Measurements from ENCODE around the gene MLN.

The MLN gene

GRCh38 chr6:33756211-33756954, 47.4 kb downstream of the MLN start:
- in situ Hi-C loops (cut with HindIII; ENCODE audit: low sequenced_read_pairs), result no loop called here

DNA sequence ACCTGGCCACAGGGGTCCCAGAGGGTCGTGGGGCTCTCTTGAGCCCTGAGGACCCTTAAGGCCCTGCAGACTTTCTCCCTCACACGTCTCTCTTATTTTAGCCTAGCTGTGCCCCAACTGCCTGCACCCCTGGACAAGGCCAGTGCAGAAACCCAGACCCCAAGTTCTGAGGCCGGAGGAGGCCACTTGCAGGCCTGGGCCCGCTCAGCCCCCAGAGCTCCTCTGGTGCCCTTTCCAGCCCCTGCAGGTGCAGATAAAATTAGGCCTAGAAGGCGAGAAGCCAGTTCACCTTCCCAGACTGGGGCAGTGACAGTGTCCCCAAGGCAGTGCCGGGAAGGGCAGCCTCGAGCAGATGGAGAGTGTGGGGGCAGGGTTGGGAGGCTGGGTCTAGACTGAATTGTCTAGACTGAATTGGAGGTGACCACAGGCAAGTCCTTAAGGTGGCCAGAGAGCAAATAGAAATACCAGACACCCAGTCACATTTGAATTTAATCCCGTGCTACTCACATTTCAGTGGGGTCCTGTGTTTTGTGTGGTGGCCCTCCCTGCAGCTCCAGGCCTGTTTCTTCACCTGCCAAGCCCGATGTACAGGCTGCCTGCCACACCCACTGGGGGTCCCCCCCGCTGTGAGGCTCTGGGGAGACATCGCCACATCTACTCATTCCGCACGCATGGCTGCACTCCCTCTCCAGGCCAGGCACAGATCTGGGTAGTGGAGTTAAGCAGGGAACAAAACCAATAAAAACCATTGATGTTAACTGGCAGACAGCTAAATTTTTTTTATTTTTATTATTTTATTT, 48.5 kb downstream of the MLN start:
- in situ Hi-C loops (cut with HindIII; ENCODE audit: low sequenced_read_pairs), result no loop called here

DNA sequence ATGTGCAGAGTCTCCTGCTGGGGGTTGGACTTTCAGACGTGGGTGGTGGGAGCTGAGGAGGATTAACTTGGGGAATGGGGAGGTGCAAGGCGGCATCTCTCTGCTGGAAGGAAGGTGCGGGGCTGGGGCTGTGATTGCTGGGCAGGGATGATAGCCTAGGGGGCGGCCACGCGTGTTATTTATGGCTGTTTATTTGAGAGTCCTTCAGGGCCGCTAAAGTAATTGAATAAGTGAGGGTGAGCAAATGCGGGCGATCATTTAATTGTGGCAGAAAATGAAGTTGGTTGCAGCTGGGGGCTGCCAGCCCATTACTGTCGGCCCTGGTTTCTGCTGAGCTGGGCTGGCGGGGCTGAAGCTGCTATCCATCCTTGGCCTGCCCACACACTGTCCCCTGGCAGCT, 49.6 kb downstream of the MLN start:
- in situ Hi-C loops (cut with HindIII; ENCODE audit: low sequenced_read_pairs), result no loop called here

DNA sequence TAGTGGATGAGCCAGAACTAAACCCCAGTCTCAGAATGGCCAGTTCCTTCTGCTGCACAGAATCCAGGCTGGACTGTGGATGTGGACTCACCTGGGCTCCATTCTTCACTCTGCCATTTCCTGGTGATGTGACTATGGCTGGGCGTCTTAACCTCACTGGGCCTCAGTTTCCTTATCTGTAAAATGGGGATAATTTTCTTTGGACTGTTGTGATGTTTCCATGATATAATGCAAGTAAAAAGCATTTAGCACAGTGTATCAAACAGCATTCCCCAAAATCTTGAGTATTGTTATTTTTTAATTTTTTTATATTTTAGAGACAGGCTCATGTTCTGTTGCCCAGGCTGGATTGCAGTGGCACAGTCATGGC, 51.2 kb downstream of the MLN start:
- in situ Hi-C loops (cut with HindIII; ENCODE audit: low sequenced_read_pairs), result no loop called here

GRCh38 chr6:33751771-33752645, 51.8 kb downstream of the MLN start:
- in situ Hi-C loops (cut with HindIII; ENCODE audit: low sequenced_read_pairs), result no loop called here

DNA sequence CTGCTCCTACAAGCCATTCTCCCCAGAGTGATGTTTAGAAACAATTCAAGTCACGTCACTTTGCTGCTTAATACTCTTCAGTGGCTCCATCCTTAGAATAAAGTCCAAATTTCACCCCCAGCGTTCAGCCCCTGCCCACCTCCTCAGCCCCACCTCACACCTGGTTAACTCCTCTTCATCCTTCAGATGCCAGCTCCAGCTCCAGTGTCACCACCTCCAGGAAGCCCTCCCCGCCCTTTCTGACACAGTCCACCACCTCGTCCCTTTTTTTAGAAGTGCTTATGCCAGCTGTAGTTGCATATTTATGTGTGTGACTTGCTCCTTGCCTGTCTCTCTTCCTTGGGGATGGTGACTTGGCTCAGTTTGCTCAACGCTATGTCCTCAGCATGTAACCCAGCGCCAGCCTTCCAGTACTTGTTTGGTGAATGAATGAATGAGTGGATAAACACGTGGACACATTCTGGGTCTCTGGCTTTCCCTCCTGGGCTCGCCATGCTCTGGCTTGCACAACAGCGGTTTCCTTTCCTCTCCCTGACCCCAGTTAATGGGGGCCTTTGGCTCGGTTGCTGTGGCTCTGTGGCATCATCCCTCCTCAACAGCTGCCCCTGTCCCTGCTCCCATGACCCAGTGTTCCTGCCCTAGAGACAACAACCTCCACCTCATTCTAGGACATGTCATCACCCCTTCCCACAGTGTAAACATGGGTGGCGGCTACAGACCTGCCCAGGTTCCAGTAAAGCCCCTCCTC, 53.4 kb downstream of the MLN start:
- in situ Hi-C loops (cut with HindIII; ENCODE audit: low sequenced_read_pairs), result no loop called here

DNA sequence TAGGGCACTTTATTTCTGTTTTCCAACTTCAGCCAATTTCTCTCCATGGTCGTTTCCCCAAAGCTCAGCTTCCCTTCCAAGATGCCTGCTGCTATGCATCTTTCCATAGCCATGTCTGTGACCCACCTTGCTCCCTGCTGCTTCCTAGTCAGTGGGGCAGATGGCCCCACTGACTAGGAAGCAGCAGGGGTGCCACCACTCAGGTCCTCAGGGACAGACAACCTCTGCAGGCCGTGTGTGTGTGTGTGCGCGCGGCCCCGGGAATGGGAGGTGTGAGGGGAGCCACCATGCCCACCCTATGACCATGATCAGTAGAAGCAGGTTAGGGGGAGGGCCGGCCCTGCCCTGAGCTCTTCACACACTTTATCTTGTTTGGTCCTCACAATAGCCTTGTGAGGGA, 54.4 kb downstream of the MLN start:
- in situ Hi-C loops (cut with HindIII; ENCODE audit: low sequenced_read_pairs), result no loop called here

- in situ Hi-C loops (cut with HindIII; ENCODE audit: low sequenced_read_pairs), result no loop called here
These were observed 55.0 kb downstream of the MLN start for GRCh38 chr6:33748841-33749240.

DNA sequence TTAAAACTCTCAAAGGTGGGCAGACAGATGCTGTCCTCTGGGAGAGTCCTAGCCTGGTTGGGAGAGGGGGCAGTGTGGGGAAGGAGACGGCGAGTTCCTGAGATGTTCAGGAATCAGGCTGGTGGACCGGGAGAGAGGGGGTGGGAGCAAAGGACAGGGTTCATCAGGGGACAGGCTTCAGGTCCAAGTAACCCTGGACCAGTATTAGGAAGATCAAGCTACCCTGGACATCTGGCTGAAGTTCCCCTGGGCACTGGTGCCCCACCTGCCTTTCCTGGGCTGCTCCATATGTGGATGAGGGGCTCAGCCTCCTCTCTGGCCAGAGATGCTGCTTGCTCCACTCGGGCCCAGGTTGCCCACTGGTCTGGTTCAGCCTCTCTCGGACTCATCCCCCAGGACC, 56.0 kb downstream of the MLN start:
- in situ Hi-C loops (cut with HindIII; ENCODE audit: low sequenced_read_pairs), result no loop called here

GRCh38 chr6:33746651-33747100, 57.1 kb downstream of the MLN start, which contains the start of gene IP6K3:
IP6K3 (minus strand) TSS chr6:33746905; CDS start chr6:33735476, 11,429 bp downstream.
- in situ Hi-C loops (cut with HindIII; ENCODE audit: low sequenced_read_pairs), result no loop called here

GRCh38 chr6:33746036-33746600, 57.7 kb downstream of the MLN start:
- in situ Hi-C loops (cut with HindIII; ENCODE audit: low sequenced_read_pairs), result no loop called here

DNA sequence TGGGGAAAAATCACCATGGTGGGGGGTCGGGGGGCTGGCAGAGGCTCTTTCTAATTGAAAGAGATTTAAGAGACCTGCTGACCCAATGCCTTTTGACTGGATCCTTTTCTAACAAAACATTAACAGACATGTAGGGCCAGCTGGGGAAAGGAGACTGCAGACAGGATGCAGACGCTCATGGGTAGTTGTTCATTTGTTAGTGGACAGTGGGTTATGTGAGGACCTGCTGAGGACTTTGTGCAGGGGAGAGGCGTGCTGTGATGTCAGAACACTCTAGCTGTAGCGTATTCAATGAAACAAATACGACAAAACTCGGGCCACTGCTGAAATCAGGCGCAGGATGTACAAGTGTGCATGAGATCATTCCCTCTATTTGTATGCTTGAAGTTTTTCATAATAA, 58.3 kb downstream of the MLN start:
- in situ Hi-C loops (cut with HindIII; ENCODE audit: low sequenced_read_pairs), result no loop called here

GRCh38 chr6:33744895-33745546, 58.8 kb downstream of the MLN start:
- in situ Hi-C loops (cut with HindIII; ENCODE audit: low sequenced_read_pairs), result no loop called here
